SK-N-SH (cell line): ENCODE measurements around the gene CASP9. TPM values are rescaled to one million over a fixed set of nuclear protein-coding genes. Genes with fewer than 3 reads are reported as not detected.

Experiments used
- CTCF ChIA-PET: fragments of 300-600, 350-600 bp; formaldehyde crosslinking; extraction: SDS; loops from one replicate; lab custom pipeline; 2021; lab: Yijun Ruan, JAX
- POLR2A ChIA-PET: fragments of 350-600 bp; sonication (Branson Sonifier 250); formaldehyde crosslinking; extraction: SDS; loops from one replicate; lab custom pipeline; 2020; ENCODE audit warnings: antibody characterized with exemption, inconsistent platforms; lab: Yijun Ruan, JAX
- DNase-seq: peaks from one replicate; pipeline ENCODE4 v3.0.0; 2012
- H2AFZ ChIP-seq: fragments of 200-600 bp; sonication (generic); 2 replicates; pipeline ENCODE4 v1.8.1; 2016; ENCODE audit warnings: antibody characterized with exemption, mild to moderate bottlenecking, low read depth
- H3F3A ChIP-seq: fragments of 200-600 bp; sonication (generic); replicated peaks from 2 replicates; pipeline ENCODE3; 2016; ENCODE audit warnings: antibody characterized with exemption, mild to moderate bottlenecking; ENCODE audit not compliant: insufficient read depth
- H3K27ac ChIP-seq, 2 experiments: fragments of 200-500 bp in 1 of 2; fragments of 200-600 bp in 1 of 2; sonication (Bioruptor generic) in 1 of 2; sonication (generic), shearing (Covaris generic) in 1 of 2; 2 replicates each; pipeline versions ENCODE4 v1.5.1 to v1.6.1; 2014 to 2016; ENCODE audit warnings: low read depth in 2 of 2, inconsistent platforms in 1 of 2, low read length in 1 of 2, mild to moderate bottlenecking in 1 of 2, mixed read lengths in 1 of 2
- H3K27me3 ChIP-seq: fragments of 200-600 bp; sonication (generic), shearing (Covaris generic); 2 replicates; pipeline ENCODE4 v1.6.1; 2016; ENCODE audit warnings: mixed run types; ENCODE audit not compliant: insufficient read depth
- H3K36me3 ChIP-seq, 2 experiments: fragments of 200-500 bp in 1 of 2; fragments of 200-600 bp in 1 of 2; sonication (Bioruptor generic) in 1 of 2; sonication (generic) in 1 of 2; replicated peaks in 1 of 2; 2 replicates each; pipeline versions ENCODE3 to v1.5.1; 2014 to 2016; ENCODE audit warnings: low read length in 1 of 2, mild to moderate bottlenecking in 1 of 2; ENCODE audit not compliant: insufficient read depth in 2 of 2, control insufficient read depth in 1 of 2
- H3K4me1 ChIP-seq, 2 experiments: fragments of 200-500 bp in 1 of 2; fragments of 200-600 bp in 1 of 2; sonication (Bioruptor generic) in 1 of 2; sonication (generic), shearing (Covaris generic) in 1 of 2; 2 replicates each; pipeline versions ENCODE4 v1.5.1 to v1.6.1; 2014 to 2016; ENCODE audit warnings: low read depth in 1 of 2, low read length in 1 of 2, mixed run types in 1 of 2; ENCODE audit not compliant: insufficient read depth in 2 of 2, control insufficient read depth in 1 of 2
- H3K4me2 ChIP-seq: fragments of 200-600 bp; sonication (generic), shearing (Covaris generic); 2 replicates; pipeline ENCODE4 v1.6.1; 2017; ENCODE audit warnings: mixed run types
- H3K4me3 ChIP-seq, 2 experiments: fragments of 200-500 bp in 1 of 2; fragments of 200-600 bp in 1 of 2; sonication (Bioruptor generic) in 1 of 2; sonication (generic), shearing (Covaris generic) in 1 of 2; 2 replicates each; pipeline versions ENCODE4 v1.5.1 to v1.8.1; 2014 to 2016; ENCODE audit warnings: low read depth in 2 of 2, inconsistent platforms in 1 of 2, low read length in 1 of 2, mild to moderate bottlenecking in 1 of 2, mixed read lengths in 1 of 2, moderate library complexity in 1 of 2
- H3K79me2 ChIP-seq: fragments of 200-600 bp; sonication (generic); 2 replicates; pipeline ENCODE4 v1.8.1; 2017; ENCODE audit warnings: mild to moderate bottlenecking; ENCODE audit not compliant: insufficient read depth
- H3K9ac ChIP-seq: fragments of 200-600 bp; sonication (generic); 2 replicates; pipeline ENCODE4 v1.6.1; 2017; ENCODE audit warnings: mixed run types
- H3K9me2 ChIP-seq: fragments of 200-600 bp; sonication (generic); 2 replicates; pipeline ENCODE4 v1.6.1; 2017; ENCODE audit warnings: mixed run types
- H3K9me3 ChIP-seq: fragments of 200-600 bp; sonication (generic); 2 replicates; pipeline ENCODE4 v1.6.1; 2017; ENCODE audit warnings: mixed run types, mild to moderate bottlenecking, moderate library complexity
- H4K20me1 ChIP-seq: fragments of 200-600 bp; sonication (generic); 2 replicates; pipeline ENCODE4 v1.6.1; 2017; ENCODE audit warnings: mild to moderate bottlenecking, mixed run types; ENCODE audit not compliant: insufficient read depth
- EP300 ChIP-seq, 2 experiments: IDR thresholded peaks; 2 replicates each; pipeline versions ENCODE4 v1.4.0 to v1.6.1; 2012; ENCODE audit warnings: borderline replicate concordance in 1 of 2, low read depth in 1 of 2, low read length in 1 of 2
- FOSL2 ChIP-seq: IDR thresholded peaks from 2 replicates; pipeline ENCODE4 v1.4.0; 2012; ENCODE audit warnings: low read depth, mild to moderate bottlenecking, moderate library complexity, borderline replicate concordance
- FOXJ3 ChIP-seq: sonication (generic); formaldehyde crosslinking; IDR thresholded peaks from 2 replicates; pipeline ENCODE4 v1.5.1; 2020; ENCODE audit warnings: mild to moderate bottlenecking, missing genetic modification reagents
- GATA2 ChIP-seq: sonication (generic); formaldehyde crosslinking; IDR thresholded peaks from 2 replicates; pipeline ENCODE4 v1.5.0; 2020; ENCODE audit warnings: mild to moderate bottlenecking, missing genetic modification reagents
- MAX ChIP-seq: IDR thresholded peaks from 2 replicates; pipeline ENCODE4 v1.4.0; 2012; ENCODE audit warnings: low read depth
- MXI1 ChIP-seq: IDR thresholded peaks from 2 replicates; pipeline ENCODE4 v1.6.1; 2012; ENCODE audit warnings: mild to moderate bottlenecking, low read depth, low read length, improper control_type of control experiment
- NFIC ChIP-seq: IDR thresholded peaks from 2 replicates; pipeline ENCODE4 v1.4.0; 2012; ENCODE audit warnings: borderline replicate concordance
- PBX3 ChIP-seq: IDR thresholded peaks from 2 replicates; pipeline ENCODE4; 2012
- POLR2AphosphoS5 ChIP-seq: IDR thresholded peaks from 2 replicates; pipeline ENCODE4 v1.6.1; 2012; ENCODE audit warnings: low read depth, low read length
- RCOR1 ChIP-seq: fragments of 150-350 bp; IDR thresholded peaks from 2 replicates; pipeline ENCODE4 v1.6.1; 2017; ENCODE audit warnings: antibody characterized with exemption, low read length
- REST ChIP-seq: IDR thresholded peaks from 2 replicates; pipeline ENCODE4 v1.6.1; 2012; ENCODE audit warnings: mild to moderate bottlenecking, low read depth, low read length, moderate library complexity
- RFX5 ChIP-seq: IDR thresholded peaks from 2 replicates; pipeline ENCODE4 v1.6.1; 2012; ENCODE audit warnings: mild to moderate bottlenecking, improper control_type of control experiment, low read length
- RXRA ChIP-seq: IDR thresholded peaks from 2 replicates; pipeline ENCODE4 v1.4.0; 2012; ENCODE audit warnings: low read depth, mild to moderate bottlenecking, borderline replicate concordance
- SMC3 ChIP-seq: IDR thresholded peaks from 2 replicates; pipeline ENCODE4 v1.6.1; 2012; ENCODE audit warnings: low read depth, low read length, improper control_type of control experiment
- TAF1 ChIP-seq: IDR thresholded peaks from 2 replicates; pipeline ENCODE4 v1.6.1; 2012; ENCODE audit warnings: low read depth, mild to moderate bottlenecking, low read length, moderate library complexity, borderline replicate concordance
- TEAD4 ChIP-seq: IDR thresholded peaks from 2 replicates; pipeline ENCODE4 v1.4.0; 2012; ENCODE audit warnings: mild to moderate bottlenecking, borderline replicate concordance; ENCODE audit not compliant: insufficient read depth
- YY1 ChIP-seq: IDR thresholded peaks from 2 replicates; pipeline ENCODE4 v1.4.0; 2012; ENCODE audit warnings: low read depth, mild to moderate bottlenecking
- ZBTB33 ChIP-seq: IDR thresholded peaks from 2 replicates; pipeline ENCODE4 v1.4.0; 2012; ENCODE audit warnings: low read depth, borderline replicate concordance
- WGBS: methylation state at CpG from one replicate; pipeline ENCODE4 v1.1.6; 2017; ENCODE audit warnings: low lambda C conversion rate; 5-methylcytosine and 5-hydroxymethylcytosine counted together
- polyA plus RNA-seq, 3 experiments: library from polyadenylated mRNA; depleted of rRNA; stranded (reverse); fragments of >200 nt; gene quantifications; 2 replicates each; pipeline ENCODE4 v1.2.3, GENCODE V29; 2012

The CASP9 gene
- polyA plus RNA-seq, 1 of the 3 experiments (the other 2 are of a cell fraction): 16.9 TPM

GRCh38 chr1:15500184-15501178, 23.5 kb downstream of the CASP9 start:
- Histone ChIP-seq H4K20me1 (no peaks in the 10 kb centered on the region), H3K4me2 (no peak overlapping the region), H3K4me3 (no peak overlapping the region), H3K9me2 (no peaks in the 10 kb centered on the region), H3K27ac (no peak overlapping the region), H3K36me3 (peaks cover 0 to 14% of the 10 kb centered on the region in 2 experiments), H2AFZ (no peak overlapping the region), H3K79me2 (no peaks in the 10 kb centered on the region), H3K9ac (no peak overlapping the region), H3F3A (peaks cover 3% of the 10 kb centered on the region), H3K9me3 (no peaks in the 10 kb centered on the region), H3K4me1 (no peaks in the 10 kb centered on the region; a peak in 1 of 4 replicates), H3K27me3 (no peaks in the 10 kb centered on the region)
- DNase-seq: no peak
- ChIA-PET CTCF (interaction anchor here (1.1 to 1.8 kb wide), 8 partner anchors 13 to 291 kb away, joined by 3 to 10 read pairs (median 4); no protein-coding TSS in a partner anchor), POLR2A (no interaction called here)
- 88% methylated on average over 15 of the region's 19 CpGs for WGBS
- TF ChIP-seq RXRA (no peak), REST (no peak), GATA2 (CRISPR knock-in tag) (no peak), MAX (no peak), NFIC (no peak), SMC3 (no peak), FOSL2 (no peak)

- H3K9me2 ChIP-seq: no peaks in the 10 kb centered on the region
- WGBS: 100% methylated on average over 2 of the region's 9 CpGs
- H3K9me3 ChIP-seq: no peaks in the 10 kb centered on the region
- H4K20me1 ChIP-seq: no peaks in the 10 kb centered on the region
- H3K27me3 ChIP-seq: no peaks in the 10 kb centered on the region
- no peak overlapping the region for H3K9ac ChIP-seq
- no peak overlapping the region for H3K4me2 ChIP-seq
- DNase-seq: no peak
- no peaks in the 10 kb centered on the region for H3F3A ChIP-seq
- CTCF ChIA-PET: no interaction called here
- no peak overlapping the region for H3K27ac ChIP-seq
- no peak overlapping the region for H3K4me3 ChIP-seq
- POLR2A ChIA-PET: interaction anchor here (0.6 kb wide), 1 partner anchor 168 kb away, joined by 4 read pairs; no protein-coding TSS in a partner anchor
- peaks cover 0 to 10% of the 10 kb centered on the region in 2 experiments; a peak in 1 of 4 replicates for H3K4me1 ChIP-seq
- no peak overlapping the region for H2AFZ ChIP-seq
- H3K79me2 ChIP-seq: no peaks in the 10 kb centered on the region
- peaks cover 0 to 10% of the 10 kb centered on the region in 2 experiments for H3K36me3 ChIP-seq
- TF ChIP-seq TEAD4 (no peak), NFIC (no peak), ZBTB33 (no peak), FOXJ3 (CRISPR knock-in tag) (no peak), POLR2AphosphoS5 (no peak), TAF1 (no peak), MXI1 (no peak), RXRA (no peak), RFX5 (no peak), EP300 (IDR thresholded peaks at IDR 0.05; ENCODE audit: borderline replicate concordance in 1 of 2, low read depth in 1 of 2, low read length in 1 of 2) (no peak), PBX3 (no peak), YY1 (no peak), RCOR1 (no peak)
Observed at GRCh38 chr1:15493869-15494390, 30.1 kb downstream of the CASP9 start.
